ENCODE results near the gene HMGXB4. TPM values are rescaled to one million over a fixed set of nuclear protein-coding genes. Genes with fewer than 3 reads are reported as not detected.

The HMGXB4 gene
- total RNA-seq, 2 donors from 2014 or later = 15.0 to 36.5 TPM

DNA sequence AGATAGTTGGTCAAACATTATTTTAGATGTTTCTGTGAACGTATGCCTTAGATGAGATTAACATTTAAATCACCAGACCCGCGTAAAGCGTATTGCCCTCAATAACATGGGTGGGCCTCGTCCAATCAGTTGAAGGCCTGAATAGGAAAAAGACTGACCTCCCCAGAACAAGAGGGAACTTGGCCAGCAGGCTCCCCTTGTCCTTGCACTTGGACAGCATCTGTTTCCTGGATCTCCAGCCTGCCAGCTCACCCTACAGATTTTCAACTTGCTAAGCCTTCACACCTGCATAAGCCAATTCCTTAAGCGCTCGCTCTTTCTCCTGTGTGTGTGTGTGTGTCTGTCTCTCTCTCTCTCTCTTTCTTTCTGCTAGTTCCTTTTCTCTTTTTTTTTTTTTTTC, 50.6 kb downstream of the HMGXB4 start:
- Histone ChIP-seq H3K4me1 (replicated peaks) (no peaks in the 10 kb centered on the region), H3K4me3 (no peak overlapping the region), H3K27ac (no peak overlapping the region), H3K27me3 (replicated peaks; ENCODE audit: insufficient read depth) (no peaks in the 10 kb centered on the region), H3K36me3 (no peaks in the 10 kb centered on the region), H3K9me3 (no peaks in the 10 kb centered on the region)
- 92% methylated on average over 7 of the region's 7 CpGs for WGBS
- no peak for TF ChIP-seq POLR2A (IDR thresholded peaks at IDR 0.05)
- TF ChIP-seq, protein P1, sequence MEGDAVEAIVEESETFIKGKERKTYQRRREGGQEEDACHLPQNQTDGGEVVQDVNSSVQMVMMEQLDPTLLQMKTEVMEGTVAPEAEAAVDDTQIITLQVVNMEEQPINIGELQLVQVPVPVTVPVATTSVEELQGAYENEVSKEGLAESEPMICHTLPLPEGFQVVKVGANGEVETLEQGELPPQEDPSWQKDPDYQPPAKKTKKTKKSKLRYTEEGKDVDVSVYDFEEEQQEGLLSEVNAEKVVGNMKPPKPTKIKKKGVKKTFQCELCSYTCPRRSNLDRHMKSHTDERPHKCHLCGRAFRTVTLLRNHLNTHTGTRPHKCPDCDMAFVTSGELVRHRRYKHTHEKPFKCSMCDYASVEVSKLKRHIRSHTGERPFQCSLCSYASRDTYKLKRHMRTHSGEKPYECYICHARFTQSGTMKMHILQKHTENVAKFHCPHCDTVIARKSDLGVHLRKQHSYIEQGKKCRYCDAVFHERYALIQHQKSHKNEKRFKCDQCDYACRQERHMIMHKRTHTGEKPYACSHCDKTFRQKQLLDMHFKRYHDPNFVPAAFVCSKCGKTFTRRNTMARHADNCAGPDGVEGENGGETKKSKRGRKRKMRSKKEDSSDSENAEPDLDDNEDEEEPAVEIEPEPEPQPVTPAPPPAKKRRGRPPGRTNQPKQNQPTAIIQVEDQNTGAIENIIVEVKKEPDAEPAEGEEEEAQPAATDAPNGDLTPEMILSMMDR (IDR thresholded peaks at IDR 0.05) = no peak
- no peak for TF ChIP-seq POLR2AphosphoS5 (IDR thresholded peaks at IDR 0.05)
- DNase-seq (ENCODE audit: low spot score) = no peak
- intact Hi-C loops (cut with DNase I) = loop anchor here (10.0 kb wide), 1 partner anchor 1217 kb away; the partner anchor contains the start of gene EIF3D

DNA sequence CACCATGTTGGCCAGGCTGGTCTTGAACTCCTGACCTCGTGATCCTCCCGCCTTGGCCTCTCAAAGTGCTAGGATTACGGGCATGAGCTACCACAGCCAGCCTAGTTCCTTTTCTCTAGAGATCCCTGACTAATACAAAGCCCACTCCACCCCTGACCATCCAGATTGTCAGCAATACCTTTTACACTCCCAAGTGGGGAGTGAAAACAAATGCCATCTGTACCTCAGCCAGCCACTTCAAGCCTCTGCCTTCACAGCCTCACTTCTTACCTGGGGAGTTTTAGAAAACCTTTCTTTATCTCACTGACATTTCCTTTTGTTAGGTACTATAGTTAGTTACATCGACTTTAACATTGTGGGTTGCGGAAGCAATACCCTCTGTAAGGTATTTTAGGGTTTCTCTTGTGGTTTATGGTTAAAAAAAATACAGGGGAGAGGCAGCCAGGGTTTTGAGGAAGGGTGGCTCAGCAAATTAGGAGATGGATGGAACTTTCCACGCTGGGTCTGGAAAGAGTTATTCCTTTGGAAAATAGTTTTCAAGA, 51.3 kb downstream of the HMGXB4 start:
- intact Hi-C loops (cut with DNase I) = loop anchor here (10.0 kb wide), 1 partner anchor 1216 kb away; the partner anchor contains the start of gene EIF3D
- no peak for TF ChIP-seq POLR2AphosphoS5 (IDR thresholded peaks at IDR 0.05)
- TF ChIP-seq, protein P1 (IDR thresholded peaks at IDR 0.05) = no peak
- no peak for TF ChIP-seq POLR2A (IDR thresholded peaks at IDR 0.05)
- no peak for DNase-seq (ENCODE audit: low spot score)
- no peaks in the 10 kb centered on the region for H3K9me3 ChIP-seq
- no peak overlapping the region for H3K4me3 ChIP-seq
- no peaks in the 10 kb centered on the region for H3K36me3 ChIP-seq
- H3K27ac ChIP-seq = no peak overlapping the region
- no peaks in the 10 kb centered on the region for H3K4me1 ChIP-seq (replicated peaks)
- no peaks in the 10 kb centered on the region for H3K27me3 ChIP-seq (replicated peaks; ENCODE audit: insufficient read depth)
- 93% methylated on average over 6 of the region's 6 CpGs for WGBS

DNA sequence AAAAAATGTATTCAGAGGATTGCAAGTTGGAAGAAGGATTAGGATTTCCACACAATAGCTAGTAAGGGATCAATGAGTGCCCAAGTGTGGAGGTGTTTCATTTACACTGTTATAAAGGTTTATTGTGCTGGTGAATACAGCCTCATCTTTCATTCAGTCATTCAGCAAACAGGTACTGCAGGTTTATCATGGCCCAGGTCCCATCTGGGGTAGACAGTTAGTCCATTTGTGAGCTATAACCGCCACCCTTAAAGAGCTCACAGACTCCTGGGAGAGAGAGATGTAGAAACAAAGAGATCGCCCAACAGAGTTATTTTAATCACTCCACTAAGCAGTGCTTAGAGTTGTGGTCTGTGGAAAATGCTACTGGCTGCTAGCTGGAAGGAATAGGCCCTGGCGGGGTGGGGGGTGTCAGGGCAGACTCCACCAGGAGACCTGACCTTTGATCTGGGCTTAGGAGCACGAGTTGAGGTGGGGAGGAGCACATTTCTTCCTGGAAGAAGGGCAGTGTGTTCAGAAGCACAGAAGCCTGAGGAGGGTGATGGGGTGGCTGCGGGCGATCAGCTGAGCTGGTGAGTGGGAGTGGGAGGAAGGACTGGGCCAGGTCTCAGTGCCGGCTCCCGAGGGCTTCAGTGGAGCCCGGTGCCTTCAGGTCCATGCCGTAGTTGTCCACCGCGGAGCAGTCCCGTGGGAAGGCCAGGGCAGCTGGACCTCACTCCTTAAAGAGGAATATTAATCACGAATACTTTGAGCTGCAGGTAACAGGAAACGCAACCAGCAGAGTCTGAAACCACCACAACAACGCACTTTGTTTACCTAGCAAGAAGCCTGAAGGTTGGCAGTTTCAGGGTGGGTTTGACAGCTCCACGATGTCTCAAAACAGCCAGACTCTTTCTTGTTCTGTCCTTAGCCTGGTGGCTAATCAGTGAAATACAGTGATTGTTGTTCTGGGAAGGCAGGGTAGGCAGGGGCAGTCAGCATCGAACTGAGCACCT, 53.6 kb downstream of the HMGXB4 start:
- Histone ChIP-seq H3K4me3 (no peak overlapping the region), H3K36me3 (no peaks in the 10 kb centered on the region), H3K27ac (no peak overlapping the region), H3K4me1 (replicated peaks) (peaks cover 9% of the 10 kb centered on the region), H3K27me3 (replicated peaks; ENCODE audit: insufficient read depth) (no peaks in the 10 kb centered on the region), H3K9me3 (no peaks in the 10 kb centered on the region)
- DNase-seq (ENCODE audit: low spot score) = no peak
- intact Hi-C loops (cut with DNase I) = no loop called here
- TF ChIP-seq POLR2A (IDR thresholded peaks at IDR 0.05) = no peak
- TF ChIP-seq, protein P1 (IDR thresholded peaks at IDR 0.05) = no peak
- TF ChIP-seq POLR2AphosphoS5 (IDR thresholded peaks at IDR 0.05) = peak; percentile 5
- 66% methylated on average over 18 of the region's 18 CpGs for WGBS

DNA sequence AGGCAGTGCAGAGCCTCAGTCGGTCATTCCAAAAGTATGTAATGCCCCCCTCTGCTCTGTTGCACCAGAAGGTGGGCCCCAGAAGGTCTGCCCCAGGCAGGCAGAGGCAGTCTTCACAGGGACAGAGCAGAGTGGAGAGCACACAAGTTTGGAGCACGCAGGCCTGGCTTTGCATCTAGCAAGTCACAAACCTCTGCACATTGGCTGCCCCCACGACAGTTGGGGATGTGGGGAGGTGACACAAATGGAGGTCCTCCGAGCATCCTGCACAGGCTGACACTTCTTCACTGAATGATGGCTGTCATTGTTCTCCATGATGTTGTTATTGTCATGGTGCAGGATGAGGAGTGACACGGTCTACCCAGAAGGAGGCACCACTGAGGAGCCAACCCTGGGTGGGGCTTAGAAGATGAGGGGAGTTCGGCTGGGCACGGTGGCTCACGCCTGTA, 54.3 kb downstream of the HMGXB4 start:
- intact Hi-C loops (cut with DNase I) = no loop called here
- 93% methylated on average over 8 of the region's 8 CpGs for WGBS
- TF ChIP-seq POLR2AphosphoS5 (IDR thresholded peaks at IDR 0.05) = no peak
- TF ChIP-seq POLR2A (IDR thresholded peaks at IDR 0.05) = no peak
- no peaks in the 10 kb centered on the region for H3K27me3 ChIP-seq (replicated peaks; ENCODE audit: insufficient read depth)
- no peaks in the 10 kb centered on the region for H3K9me3 ChIP-seq
- H3K27ac ChIP-seq = no peak overlapping the region
- no peak overlapping the region for H3K4me3 ChIP-seq
- no peak for DNase-seq (ENCODE audit: low spot score)
- no peaks in the 10 kb centered on the region for H3K36me3 ChIP-seq
- peaks cover 14% of the 10 kb centered on the region for H3K4me1 ChIP-seq (replicated peaks)

DNA sequence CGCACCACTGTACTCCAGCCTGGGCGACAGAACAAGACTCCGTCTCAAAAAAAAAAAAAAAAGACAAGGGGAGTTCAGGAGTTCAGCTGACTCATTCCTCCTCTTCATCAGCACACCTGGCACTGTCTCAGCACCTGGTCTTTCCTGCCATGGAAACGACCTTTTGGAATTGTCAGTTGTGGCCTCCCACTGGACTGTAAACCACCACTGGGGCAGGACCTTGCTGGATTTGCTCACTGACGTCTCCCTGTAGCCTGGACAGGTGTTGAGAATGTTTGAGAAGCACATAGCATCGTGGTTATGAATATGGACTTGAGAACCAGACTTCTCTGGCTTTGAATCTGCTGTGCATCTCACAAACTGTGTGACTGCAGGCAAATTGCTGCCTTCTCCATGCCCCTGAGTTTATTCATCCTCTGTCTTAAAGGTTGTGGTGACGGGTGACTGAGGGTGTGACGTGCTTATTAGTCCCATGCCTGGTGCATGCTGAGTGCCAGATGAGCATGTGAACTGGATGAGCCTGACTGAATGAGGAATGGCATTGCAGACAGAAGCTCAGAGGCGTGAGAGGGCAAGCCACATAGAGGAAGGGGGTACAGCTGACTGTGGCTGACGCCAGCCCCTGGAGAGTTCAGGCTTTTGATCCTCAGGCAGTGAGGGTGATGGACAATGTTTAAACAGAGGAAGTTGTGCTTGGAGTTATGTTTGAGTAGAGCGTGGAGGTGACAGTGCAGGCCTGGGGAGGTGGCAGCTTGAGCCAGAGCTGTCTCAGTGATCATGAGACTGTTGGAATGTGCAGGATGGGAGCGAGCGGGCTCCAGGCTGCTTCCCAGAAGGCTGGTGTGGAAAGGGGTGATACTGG, 55.1 kb downstream of the HMGXB4 start:
- Histone ChIP-seq H3K27ac (no peak overlapping the region), H3K36me3 (no peaks in the 10 kb centered on the region), H3K27me3 (replicated peaks; ENCODE audit: insufficient read depth) (no peaks in the 10 kb centered on the region), H3K9me3 (no peaks in the 10 kb centered on the region), H3K4me1 (replicated peaks) (peaks cover 17% of the 10 kb centered on the region), H3K4me3 (no peak overlapping the region)
- 84% methylated on average over 13 of the region's 13 CpGs for WGBS
- intact Hi-C loops (cut with DNase I) = no loop called here
- TF ChIP-seq, protein P1 (IDR thresholded peaks at IDR 0.05) = no peak
- TF ChIP-seq POLR2AphosphoS5 (IDR thresholded peaks at IDR 0.05) (no peak), POLR2A (IDR thresholded peaks at IDR 0.05) (no peak)
- DNase-seq (ENCODE audit: low spot score) = no peak
